Endothelial cell of umbilical vein (primary cell): Measurements from ENCODE around the gene ATXN7L1. TPM values are rescaled to one million over a fixed set of nuclear protein-coding genes. Genes with fewer than 3 reads are reported as not detected.

Source experiments
- BruUV-seq: library from RNA; stranded (reverse); fragments of 400-500 nt; replicated peaks from 2 replicates; lab custom pipeline; 2021; lab: Mats Ljungman, UMichigan
- CTCF ChIA-PET: fragments of 300-600, 350-600 bp; sonication (Branson Sonifier 250); formaldehyde crosslinking; loops from one replicate; lab custom pipeline; 2021; ENCODE audit warnings: antibody characterized with exemption, inconsistent platforms; lab: Charles Lee
- POLR2A ChIA-PET: fragments of 300-600, 350-600 bp; sonication (Branson Sonifier 250); formaldehyde crosslinking; loops from one replicate; lab custom pipeline; 2021; ENCODE audit warnings: antibody characterized with exemption, inconsistent platforms; lab: Charles Lee
- DNase-seq: peaks from one replicate; pipeline ENCODE4 v3.0.0-alpha.2; 2011; ENCODE audit warnings: low read depth, low spot score
- FAIRE-seq: peaks from 2 replicates; lab custom pipeline; 2011; peaks lifted over from hg19 to GRCh38; lab: Jason Lieb, UNC
- H2AFZ ChIP-seq: 2 replicates; pipeline ENCODE4 v1.6.0; 2012; ENCODE audit warnings: low read depth, low read length, control low read depth, inconsistent platforms
- H3K27ac ChIP-seq: 2 replicates; pipeline ENCODE4 v1.5.1; 2011; ENCODE audit warnings: low read depth, mild to moderate bottlenecking, control low read depth, low read length, moderate library complexity; ENCODE audit not compliant: insufficient read depth
- H3K27me3 ChIP-seq, 2 experiments: 2 replicates each; pipeline versions ENCODE4 v1.6.0 to v1.6.1; 2011; ENCODE audit warnings: low read length in 2 of 2, mixed read lengths in 1 of 2; ENCODE audit not compliant: control insufficient read depth in 2 of 2, insufficient read depth in 2 of 2
- H3K36me3 ChIP-seq, 2 experiments: 2 replicates in 1 of 2; 3 replicates in 1 of 2; pipeline ENCODE4 v1.5.1; 2011; ENCODE audit warnings: low read length in 2 of 2, mild to moderate bottlenecking in 1 of 2, moderate library complexity in 1 of 2; ENCODE audit not compliant: control insufficient read depth in 2 of 2, insufficient read depth in 2 of 2; ENCODE audit errors: extremely low read depth in 1 of 2
- H3K4me1 ChIP-seq: 3 replicates; pipeline ENCODE4 v1.5.1; 2011; ENCODE audit warnings: mild to moderate bottlenecking, low read length; ENCODE audit not compliant: control insufficient read depth, insufficient read depth; ENCODE audit errors: extremely low read depth
- H3K4me2 ChIP-seq: 2 replicates; pipeline ENCODE4 v1.6.1; 2011; ENCODE audit warnings: low read length, control low read depth, mixed read lengths; ENCODE audit not compliant: insufficient read depth
- H3K4me3 ChIP-seq, 3 experiments: fragments of 200-600 bp in 1 of 3; sonication (generic), shearing (Covaris generic) in 1 of 3; replicated peaks in 1 of 3; 2 replicates each; pipeline ENCODE4 v1.5.1; 2011 to 2016; ENCODE audit warnings: control low read depth in 3 of 3, low read length in 3 of 3, mild to moderate bottlenecking in 2 of 3, inconsistent platforms in 1 of 3, low read depth in 1 of 3, moderate library complexity in 1 of 3; ENCODE audit not compliant: insufficient read depth in 1 of 3
- H3K79me2 ChIP-seq: 2 replicates; pipeline ENCODE4 v1.6.0; 2012; ENCODE audit warnings: low read length, inconsistent platforms; ENCODE audit not compliant: control insufficient read depth, insufficient read depth
- H3K9ac ChIP-seq: replicated peaks from 2 replicates; pipeline ENCODE3; 2011; ENCODE audit warnings: low read length, control low read depth; ENCODE audit not compliant: insufficient read depth; ENCODE audit errors: extremely low read depth
- H3K9me1 ChIP-seq: replicated peaks from 3 replicates; pipeline ENCODE4 v1.6.0; 2011; ENCODE audit warnings: mild to moderate bottlenecking, low read length; ENCODE audit not compliant: control insufficient read depth, insufficient read depth; ENCODE audit errors: extremely low read depth
- H3K9me3 ChIP-seq: replicated peaks from 2 replicates; pipeline ENCODE4 v1.5.1; 2012; ENCODE audit warnings: low read length, inconsistent platforms; ENCODE audit not compliant: control insufficient read depth, insufficient read depth
- H4K20me1 ChIP-seq: replicated peaks from 2 replicates; pipeline ENCODE3; 2011; ENCODE audit warnings: mild to moderate bottlenecking, low read length; ENCODE audit not compliant: control insufficient read depth, insufficient read depth; ENCODE audit errors: extremely low read depth
- FOS ChIP-seq: IDR thresholded peaks from 2 replicates; pipeline ENCODE4 v1.6.1; 2011; ENCODE audit warnings: mild to moderate bottlenecking, low read length, moderate library complexity, borderline replicate concordance; ENCODE audit not compliant: insufficient read depth
- GATA2 ChIP-seq: IDR thresholded peaks from 2 replicates; pipeline ENCODE4 v1.7.0; 2011; ENCODE audit warnings: low read depth, mild to moderate bottlenecking, moderate library complexity, mixed read lengths, low read length; ENCODE audit not compliant: insufficient read length, insufficient read depth
- POLR2A ChIP-seq: IDR thresholded peaks from 2 replicates; pipeline ENCODE4 v1.6.1; 2012; ENCODE audit warnings: low read depth, mild to moderate bottlenecking, control low read depth, low read length
- dilution Hi-C: fragments of 300-500 bp; cut with MboI; formaldehyde crosslinking; loops from one replicate; pipeline ENCODE4 v1.15.0; 2019; ENCODE audit warnings: low sequenced_read_pairs; ENCODE audit not compliant: extremely low pct_ligation_motif_present
- intact Hi-C: fragments of 100-400 bp; cut with micrococcal nuclease; formaldehyde crosslinking; loops from one replicate; pipeline ENCODE4 v1.10.0; 2022
- polyA plus RNA-seq, 4 experiments: library from polyadenylated mRNA; depleted of rRNA in 3 of 4; stranded (reverse) in 3 of 4; unstranded in 1 of 4; fragments of >200 nt; gene quantifications; 2 replicates each; pipeline versions ENCODE4 v1.2.1 to v1.2.3, GENCODE V29; 2011 to 2012; ENCODE audit warnings: missing spikeins in 1 of 4
- total RNA-seq: library from RNA; stranded (reverse); gene quantifications from 2 replicates; pipeline ENCODE4 v1.2.3, GENCODE V29; 2021
- TF ChIP-seq, protein P1 (sequence below), 2 donors: IDR thresholded peaks; 1 replicate in 1 of 2; 2 replicates in 1 of 2; pipeline ENCODE4 v1.5.1; 2011; ENCODE audit warnings: low read length in 2 of 2, mild to moderate bottlenecking in 2 of 2, moderate library complexity in 2 of 2, control low read depth in 1 of 2, inconsistent platforms in 1 of 2, low read depth in 1 of 2; ENCODE audit not compliant: insufficient read depth in 1 of 2; ENCODE audit errors: extremely low read depth in 1 of 2

The ATXN7L1 gene
- total and polyA plus RNA-seq, 2 donors (not counting 3 experiments of a cell fraction or from before 2014, with no cell fraction given), result 4.6 to 15.6 TPM

DNA sequence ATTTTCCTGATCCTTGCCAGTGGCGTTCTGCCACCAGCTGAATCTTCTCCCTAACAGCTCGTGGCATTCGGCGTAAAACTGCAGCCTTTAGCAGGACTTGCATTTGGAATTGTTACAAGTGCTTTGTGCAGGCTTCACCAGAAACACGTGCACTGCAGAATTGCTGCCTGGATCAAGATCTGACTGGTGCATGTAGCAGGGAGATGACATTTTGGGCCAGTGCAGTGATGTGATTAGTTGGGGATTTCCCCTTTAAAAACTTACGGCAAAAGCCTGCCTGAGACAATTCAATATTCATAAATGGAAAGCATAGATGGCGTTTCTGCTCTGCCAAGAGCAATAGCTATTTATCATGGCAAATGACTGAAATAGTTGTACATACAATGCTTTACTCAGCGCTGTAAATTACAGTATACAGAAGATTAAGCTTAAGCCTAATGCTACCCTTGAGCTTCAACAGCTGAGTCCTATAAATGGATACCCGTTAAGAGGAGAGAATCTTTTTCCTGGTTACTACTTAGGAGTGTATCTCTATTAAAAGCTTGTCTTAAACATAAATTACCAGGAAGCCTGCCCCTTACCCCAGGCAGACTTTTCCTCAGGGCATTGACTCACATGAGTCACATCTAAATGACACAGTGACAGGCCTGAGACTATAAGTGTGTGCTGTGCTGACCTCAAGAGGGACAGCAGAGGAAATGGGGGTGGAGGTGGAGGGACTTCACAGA is 106.3 kb downstream of the ATXN7L1 start:
- H3K4me2 ChIP-seq, result no peak overlapping the region
- TF ChIP-seq, protein P1, sequence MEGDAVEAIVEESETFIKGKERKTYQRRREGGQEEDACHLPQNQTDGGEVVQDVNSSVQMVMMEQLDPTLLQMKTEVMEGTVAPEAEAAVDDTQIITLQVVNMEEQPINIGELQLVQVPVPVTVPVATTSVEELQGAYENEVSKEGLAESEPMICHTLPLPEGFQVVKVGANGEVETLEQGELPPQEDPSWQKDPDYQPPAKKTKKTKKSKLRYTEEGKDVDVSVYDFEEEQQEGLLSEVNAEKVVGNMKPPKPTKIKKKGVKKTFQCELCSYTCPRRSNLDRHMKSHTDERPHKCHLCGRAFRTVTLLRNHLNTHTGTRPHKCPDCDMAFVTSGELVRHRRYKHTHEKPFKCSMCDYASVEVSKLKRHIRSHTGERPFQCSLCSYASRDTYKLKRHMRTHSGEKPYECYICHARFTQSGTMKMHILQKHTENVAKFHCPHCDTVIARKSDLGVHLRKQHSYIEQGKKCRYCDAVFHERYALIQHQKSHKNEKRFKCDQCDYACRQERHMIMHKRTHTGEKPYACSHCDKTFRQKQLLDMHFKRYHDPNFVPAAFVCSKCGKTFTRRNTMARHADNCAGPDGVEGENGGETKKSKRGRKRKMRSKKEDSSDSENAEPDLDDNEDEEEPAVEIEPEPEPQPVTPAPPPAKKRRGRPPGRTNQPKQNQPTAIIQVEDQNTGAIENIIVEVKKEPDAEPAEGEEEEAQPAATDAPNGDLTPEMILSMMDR (IDR thresholded peaks at IDR 0.05; ENCODE audit: extremely low read depth in 1 of 2, insufficient read depth in 1 of 2, low read depth in 1 of 2, low read length in 2 of 2), result no peak
- TF ChIP-seq FOS (peak; percentile 39), POLR2A (no peak), GATA2 (no peak)
- no peak overlapping the region for H2AFZ ChIP-seq
- no peaks in the 10 kb centered on the region for H3K27me3 ChIP-seq
- dilution Hi-C loops, result loop anchor here (25.0 kb wide), 1 partner anchor 242 kb away; no protein-coding TSS in a partner anchor
- intact Hi-C loops, result loop anchor here (5.0 to 10.0 kb wide), 2 partner anchors 117 to 385 kb away; no protein-coding TSS in a partner anchor
- H3K4me1 ChIP-seq, result peaks cover 7% of the 10 kb centered on the region
- no peaks in the 10 kb centered on the region for H4K20me1 ChIP-seq
- DNase-seq (peak; percentile 16), FAIRE-seq (peak; percentile 18)
- no peak overlapping the region for H3K4me3 ChIP-seq
- H3K9me3 ChIP-seq, result no peaks in the 10 kb centered on the region
- no peak overlapping the region for H3K9ac ChIP-seq
- ChIA-PET POLR2A (no interaction called here), CTCF (interaction anchor here (0.9 to 2.3 kb wide), 7 partner anchors 9 to 267 kb away, joined by 3 to 10 read pairs (median 4); no protein-coding TSS in a partner anchor)
- no TSS peak for BruUV-seq
- H3K36me3 ChIP-seq, result no peaks in the 10 kb centered on the region
- no peaks in the 10 kb centered on the region for H3K79me2 ChIP-seq
- no peaks in the 10 kb centered on the region for H3K9me1 ChIP-seq
- H3K27ac ChIP-seq, result no peak overlapping the region
